Stomach smooth muscle (tissue), 2 donors: Measurements from ENCODE around the gene ARHGAP4.

Source experiments
- H3K27ac ChIP-seq: one replicate; pipeline ENCODE4 v1.7.0; 2013; ENCODE audit warnings: mild to moderate bottlenecking, low read length, inconsistent platforms
- H3K27me3 ChIP-seq, 2 donors: one replicate each; pipeline ENCODE4 v1.7.0; 2013; ENCODE audit warnings: low read length in 2 of 2; ENCODE audit not compliant: insufficient read depth in 2 of 2, control insufficient read depth in 1 of 2
- H3K36me3 ChIP-seq, 2 donors: one replicate each; pipeline ENCODE4 v1.7.0; 2013; ENCODE audit warnings: low read length in 2 of 2; ENCODE audit not compliant: control insufficient read depth in 2 of 2, insufficient read depth in 2 of 2
- H3K4me1 ChIP-seq: one replicate; pipeline ENCODE4 v1.7.0; 2013; ENCODE audit warnings: low read length; ENCODE audit not compliant: control insufficient read depth, insufficient read depth
- H3K4me3 ChIP-seq, 2 donors: one replicate each; pipeline ENCODE4 v1.7.0; 2013; ENCODE audit warnings: low read length in 2 of 2
- H3K9ac ChIP-seq, 2 donors: one replicate each; pipeline ENCODE4 v1.7.0; 2013; ENCODE audit warnings: low read length in 2 of 2, mild to moderate bottlenecking in 1 of 2
- H3K9me3 ChIP-seq, 2 donors: one replicate each; pipeline ENCODE4 v1.7.0; 2013; ENCODE audit warnings: low read length in 2 of 2; ENCODE audit not compliant: control insufficient read depth in 2 of 2
- donor health status: healthy.
- donor health status: Pancreatic carcinoma.

Gene ARHGAP4

DNA sequence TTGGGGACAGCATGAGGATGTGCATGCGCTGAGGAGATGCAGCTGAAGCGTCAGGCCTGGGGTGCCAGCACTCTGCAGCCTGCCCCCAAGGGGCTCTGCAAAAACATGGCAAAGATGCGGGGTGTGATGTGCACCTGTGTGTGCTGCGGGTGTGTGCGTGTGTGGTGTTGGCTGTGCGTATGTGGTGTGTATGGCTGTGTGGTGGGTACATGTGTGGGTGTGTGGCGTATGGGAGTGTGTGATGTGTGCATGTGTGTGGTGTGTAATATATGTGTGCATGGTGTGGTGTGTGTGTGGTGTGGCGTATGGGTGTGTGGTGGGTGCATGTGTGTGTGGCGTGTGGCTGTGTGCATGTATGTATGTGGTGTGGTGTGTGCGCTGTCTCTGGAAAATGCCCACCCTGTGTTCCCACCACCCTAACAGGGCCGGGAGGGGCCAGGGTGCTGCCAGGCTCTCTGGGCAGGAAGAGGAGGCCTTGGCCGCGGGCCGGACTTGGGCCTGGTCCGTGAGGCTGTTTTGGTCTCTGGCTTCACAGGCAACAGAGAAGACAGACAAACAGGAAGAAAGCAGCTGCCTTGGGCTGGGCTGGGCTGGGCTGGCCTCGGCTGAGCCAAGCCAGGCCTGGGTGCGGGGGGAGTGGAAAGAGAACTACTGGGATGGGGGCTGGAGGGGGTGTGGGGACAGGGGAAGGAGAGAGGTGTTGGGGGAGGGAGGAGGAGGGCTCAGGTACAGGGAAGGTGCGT lies 22.7 kb downstream of the ARHGAP4 start:
- H3K9me3 ChIP-seq, result no peaks in the 10 kb centered on the region
- no peak overlapping the region for H3K27ac ChIP-seq
- H3K9ac ChIP-seq, result no peak overlapping the region
- no peak overlapping the region for H3K4me3 ChIP-seq
- H3K27me3 ChIP-seq, result peaks cover 0 to 4% of the 10 kb centered on the region in 2 donors
- no peaks in the 10 kb centered on the region for H3K36me3 ChIP-seq
- H3K4me1 ChIP-seq, result peaks cover 10% of the 10 kb centered on the region

DNA sequence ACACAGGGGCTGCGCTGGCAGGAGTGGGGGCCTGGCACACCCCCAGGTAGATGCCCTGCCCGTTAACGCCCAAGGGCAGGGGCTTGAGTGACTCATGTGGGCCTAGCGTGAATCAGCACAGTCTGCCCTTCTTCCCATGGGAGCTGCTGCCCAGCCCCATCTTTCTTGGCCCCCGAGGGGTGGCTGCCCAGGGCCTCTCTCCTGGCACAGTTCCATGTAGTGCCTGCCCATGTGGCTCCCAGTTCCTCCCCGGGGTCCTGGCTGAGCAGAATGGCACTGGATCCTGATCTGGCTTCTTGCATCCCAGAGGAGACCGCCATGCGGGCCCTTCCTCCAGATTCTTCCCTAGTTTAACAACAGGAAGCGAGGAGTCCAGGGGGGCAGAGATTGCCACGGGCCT lies 23.7 kb downstream of the ARHGAP4 start:
- peaks cover 10% of the 10 kb centered on the region for H3K4me1 ChIP-seq
- peaks cover 0 to 4% of the 10 kb centered on the region in 2 donors for H3K27me3 ChIP-seq
- H3K4me3 ChIP-seq, result no peak overlapping the region
- no peaks in the 10 kb centered on the region for H3K36me3 ChIP-seq
- no peaks in the 10 kb centered on the region for H3K9me3 ChIP-seq
- H3K27ac ChIP-seq, result no peak overlapping the region
- H3K9ac ChIP-seq, result no peak overlapping the region

GRCh38 chrX:153901753-153902140 lies 24.3 kb downstream of the ARHGAP4 start:
- H3K36me3 ChIP-seq, result no peaks in the 10 kb centered on the region
- H3K4me1 ChIP-seq, result peaks cover 10% of the 10 kb centered on the region
- H3K9ac ChIP-seq, result no peak overlapping the region
- H3K27me3 ChIP-seq, result peaks cover 0 to 4% of the 10 kb centered on the region in 2 donors
- no peak overlapping the region for H3K4me3 ChIP-seq
- H3K27ac ChIP-seq, result no peak overlapping the region
- no peaks in the 10 kb centered on the region for H3K9me3 ChIP-seq

- Histone ChIP-seq H3K27ac (no peak overlapping the region), H3K36me3 (no peaks in the 10 kb centered on the region), H3K4me1 (peaks cover 10% of the 10 kb centered on the region), H3K4me3 (no peak overlapping the region), H3K9me3 (no peaks in the 10 kb centered on the region), H3K9ac (no peak overlapping the region), H3K27me3 (peaks cover 0 to 2% of the 10 kb centered on the region in 2 donors)
Observed at GRCh38 chrX:153900831-153901752, 25.0 kb downstream of the ARHGAP4 start.

GRCh38 chrX:153897899-153898298 lies 28.2 kb downstream of the ARHGAP4 start:
- H3K27ac ChIP-seq, result no peak overlapping the region
- H3K4me3 ChIP-seq, result no peak overlapping the region

DNA sequence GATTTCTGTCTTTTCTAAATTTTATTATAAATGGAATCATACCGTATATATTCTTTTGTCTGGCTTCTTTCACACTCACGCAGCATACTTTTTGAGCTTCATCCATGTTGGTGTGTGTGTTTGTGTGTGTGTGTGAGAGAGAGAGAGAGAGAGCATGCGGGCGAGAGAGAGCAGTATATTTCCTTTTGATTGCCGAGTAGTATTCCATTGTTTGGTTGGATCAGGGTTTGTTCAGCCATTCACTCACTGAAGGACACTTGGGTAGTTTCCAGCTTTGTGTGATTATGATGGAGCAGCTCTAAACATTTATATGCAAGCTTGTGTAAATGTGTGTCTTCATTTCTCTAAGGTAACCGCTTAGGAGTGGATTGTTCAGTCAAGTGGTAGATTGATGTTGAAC lies 36.9 kb downstream of the ARHGAP4 start:
- H3K27ac ChIP-seq, result no peak overlapping the region
- no peaks in the 10 kb centered on the region for H3K9me3 ChIP-seq
- no peak overlapping the region for H3K4me3 ChIP-seq
- H3K9ac ChIP-seq, result no peak overlapping the region
- H3K36me3 ChIP-seq, result no peaks in the 10 kb centered on the region
- H3K27me3 ChIP-seq, result peaks cover 21 to 46% of the 10 kb centered on the region in 2 donors
- peaks cover 8% of the 10 kb centered on the region for H3K4me1 ChIP-seq

More at GRCh38 chrX:153897899-153898298, 28.2 kb downstream of the ARHGAP4 start:
- peaks cover 5% of the 10 kb centered on the region for H3K4me1 ChIP-seq
- H3K36me3 ChIP-seq, result no peaks in the 10 kb centered on the region
- H3K9ac ChIP-seq, result no peak overlapping the region
- H3K27me3 ChIP-seq, result peaks cover 0 to 7% of the 10 kb centered on the region in 2 donors
- H3K9me3 ChIP-seq, result peaks cover 0 to 3% of the 10 kb centered on the region in 2 donors

DNA sequence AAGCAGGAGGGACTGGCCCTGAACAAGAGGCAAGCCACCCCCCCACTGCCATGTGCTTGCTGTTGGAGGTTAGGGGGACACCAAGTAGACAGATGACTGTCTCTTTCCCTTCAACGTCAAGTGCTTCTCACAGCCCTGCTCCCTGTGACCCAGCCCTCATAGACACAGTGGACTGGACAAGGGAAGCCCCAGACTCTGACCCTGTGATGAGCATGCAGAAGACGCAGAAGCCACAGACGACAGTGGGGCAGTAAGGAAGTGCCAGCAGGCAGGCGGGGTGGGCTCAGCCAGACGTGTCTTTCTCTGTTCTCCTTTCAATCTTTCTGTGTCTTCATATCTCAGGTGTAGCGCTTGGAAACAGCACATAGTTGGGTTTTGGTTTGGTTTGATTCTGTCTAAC lies 37.7 kb downstream of the ARHGAP4 start:
- Histone ChIP-seq H3K9me3 (no peaks in the 10 kb centered on the region), H3K27ac (no peak overlapping the region), H3K4me3 (no peak overlapping the region), H3K36me3 (no peaks in the 10 kb centered on the region), H3K4me1 (peaks cover 8% of the 10 kb centered on the region), H3K9ac (no peak overlapping the region), H3K27me3 (peaks cover 27 to 50% of the 10 kb centered on the region in 2 donors)

DNA sequence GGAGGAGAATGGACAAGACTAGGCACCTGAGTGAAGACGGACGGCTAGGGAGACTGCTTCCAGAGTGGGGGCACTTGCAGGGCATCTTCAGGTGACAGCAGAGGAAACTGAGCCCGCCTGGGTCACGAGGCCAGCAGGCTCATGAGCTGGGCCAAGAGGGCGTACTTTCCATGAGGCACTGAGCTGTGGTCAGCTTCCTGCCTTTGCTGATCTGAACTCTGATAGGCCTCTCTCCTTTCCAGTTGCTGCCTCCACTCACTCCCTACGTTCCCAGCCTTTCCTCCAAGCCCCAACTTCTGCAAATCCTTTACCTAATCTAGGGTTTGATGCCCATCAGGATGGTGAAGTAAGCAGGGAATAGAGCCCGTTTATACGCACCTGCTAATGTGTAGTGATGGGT lies 38.7 kb downstream of the ARHGAP4 start:
- Histone ChIP-seq H3K36me3 (no peaks in the 10 kb centered on the region), H3K4me1 (peaks cover 8% of the 10 kb centered on the region), H3K9ac (no peak overlapping the region), H3K27ac (no peak overlapping the region), H3K27me3 (peaks cover 27 to 52% of the 10 kb centered on the region in 2 donors), H3K9me3 (no peaks in the 10 kb centered on the region), H3K4me3 (no peak overlapping the region)

DNA sequence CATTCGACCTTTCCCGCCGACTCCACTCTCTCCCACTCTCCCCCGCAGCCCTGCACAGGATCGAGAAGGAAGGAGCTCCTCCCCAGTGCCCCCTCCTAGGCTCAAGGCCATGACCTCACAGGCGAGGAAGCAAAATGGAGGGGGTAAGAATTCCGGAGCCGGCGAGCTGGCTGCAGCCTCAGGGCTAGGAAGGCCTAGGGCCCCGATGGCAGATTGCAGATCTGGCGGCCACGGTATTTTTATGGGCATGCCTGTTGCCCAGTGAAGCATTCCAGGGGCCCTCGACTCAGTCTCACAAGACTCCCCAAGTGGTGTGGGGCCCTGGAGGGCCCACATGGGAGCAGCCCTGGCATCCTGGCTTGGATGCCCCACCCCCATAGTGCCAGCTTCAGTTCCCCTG lies 39.1 kb downstream of the ARHGAP4 start:
- Histone ChIP-seq H3K9ac (no peak overlapping the region), H3K4me3 (no peak overlapping the region), H3K9me3 (no peaks in the 10 kb centered on the region), H3K36me3 (no peaks in the 10 kb centered on the region), H3K27ac (no peak overlapping the region), H3K27me3 (peaks cover 27 to 51% of the 10 kb centered on the region in 2 donors), H3K4me1 (peaks cover 8% of the 10 kb centered on the region)

DNA sequence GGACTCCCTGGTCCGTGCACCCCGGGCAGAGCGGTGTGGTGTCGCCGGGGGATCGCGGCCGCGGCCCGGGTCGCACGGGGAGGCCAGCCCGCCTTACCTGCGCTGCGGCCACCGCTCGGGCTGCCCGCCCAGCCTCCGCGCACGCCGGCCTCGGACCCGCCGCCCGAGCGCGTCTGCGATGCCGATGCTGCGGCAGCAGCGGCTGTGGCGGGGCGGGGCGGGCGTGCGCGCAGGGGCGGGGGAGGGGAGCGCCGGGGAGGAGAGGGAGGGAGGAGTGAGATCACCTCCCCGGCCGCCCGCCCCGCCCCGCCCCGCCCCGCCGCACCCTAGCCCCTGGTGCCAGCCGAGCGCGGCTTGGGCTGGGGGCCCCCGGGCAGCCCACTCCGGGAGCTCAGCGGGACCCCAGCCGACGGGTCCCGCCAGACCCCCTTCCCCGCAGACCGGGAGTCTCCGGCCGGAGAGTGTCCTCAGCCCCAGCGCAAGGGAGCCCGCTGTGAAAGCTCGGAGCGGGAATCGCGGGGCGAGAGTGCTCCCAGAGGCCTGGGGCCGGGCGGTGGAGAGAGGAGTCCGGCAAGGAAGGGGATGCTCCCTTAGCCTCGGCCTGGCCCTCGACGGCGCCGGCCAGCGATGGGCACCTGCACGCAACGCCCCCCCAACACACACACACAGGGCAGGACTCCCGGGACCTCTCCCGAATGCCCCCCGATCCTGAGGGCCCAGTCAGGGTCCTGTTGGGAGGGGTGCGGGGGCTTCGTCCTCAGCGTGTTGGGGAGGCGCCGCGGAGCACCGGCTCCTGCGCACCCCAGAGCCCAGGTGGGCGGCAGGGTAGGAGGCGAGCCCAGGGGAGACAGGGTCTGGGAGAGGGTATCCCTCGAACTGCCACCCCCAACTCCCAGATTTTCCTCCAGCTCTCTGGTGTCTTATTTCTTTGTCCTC lies 39.8 kb downstream of the ARHGAP4 start, which contains the start of gene L1CAM:
Gene L1CAM, minus strand, starts transcription at position 206 of the 936 bp plus-strand sequence. CDS start 10,337 bp downstream, outside the sequence.
- Histone ChIP-seq H3K9me3 (no peaks in the 10 kb centered on the region), H3K4me3 (peak within 1 kb of the TSS in 1 of 2 donors; percentile 35), H3K9ac (no peak within 1 kb of the TSS), H3K4me1 (peaks cover 8% of the 10 kb centered on the region), H3K27ac (no peak within 1 kb of the TSS), H3K27me3 (peaks cover 27 to 53% of the 10 kb centered on the region in 2 donors), H3K36me3 (no peaks in the 10 kb centered on the region)
